Stimulated activated CD4-positive, alpha-beta T cell treated with anti-CD3 and anti-CD28 coated beads, Interleukin-4, amount 100 ng/mL, for 4 hours (primary cell): ENCODE results near the gene ANKRD11.
A peak's percentile ranks its signal among the peaks of the same experiment; 100 is the strongest.
"Not testable (repeated sequence)": the region's sequence is repeated elsewhere in the genome, so short reads cannot be mapped to it uniquely, and the experiment has no call there.

ENCODE experiments used
- DNase-seq, 2 experiments: peaks; one replicate each; pipeline ENCODE4 v3.0.0-alpha.2; 2020

ANKRD11 gene

DNA sequence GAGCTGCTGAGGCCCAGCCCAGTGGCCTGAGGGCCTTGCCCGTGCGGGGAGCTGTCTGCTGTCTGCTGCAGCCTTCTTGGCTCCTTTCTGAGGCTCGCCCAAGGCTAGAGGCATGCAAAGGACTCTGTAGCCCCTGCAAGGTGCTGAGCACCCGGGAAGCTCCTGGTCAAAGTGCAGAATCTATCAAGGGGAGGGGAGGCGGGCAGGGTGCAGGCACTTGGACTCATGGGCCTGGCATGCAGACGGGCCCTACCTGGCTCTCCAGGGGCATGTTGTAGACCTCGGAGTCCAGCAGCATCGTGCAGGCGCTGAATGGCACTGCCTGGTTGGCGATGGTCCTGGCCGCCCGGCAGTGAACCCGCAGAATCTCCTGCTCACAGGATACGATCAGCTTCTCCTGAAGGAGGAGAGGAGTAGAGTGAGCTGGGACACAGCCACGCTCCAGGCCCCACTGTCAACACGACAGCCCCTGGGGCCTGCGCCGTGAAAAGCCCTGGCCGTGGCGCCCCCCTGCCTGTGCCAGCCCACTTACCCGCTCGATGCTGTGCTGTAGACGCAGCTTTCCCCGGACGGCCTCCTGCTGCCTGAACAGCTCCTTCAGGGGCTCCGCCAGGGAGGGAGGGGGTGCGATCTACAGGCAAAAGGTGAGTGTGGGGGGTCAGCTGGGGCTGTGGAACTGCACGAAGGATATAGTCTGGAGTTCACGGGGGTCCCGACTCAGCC, 215.6 kb downstream of the ANKRD11 start:
- no peak for DNase-seq

DNA sequence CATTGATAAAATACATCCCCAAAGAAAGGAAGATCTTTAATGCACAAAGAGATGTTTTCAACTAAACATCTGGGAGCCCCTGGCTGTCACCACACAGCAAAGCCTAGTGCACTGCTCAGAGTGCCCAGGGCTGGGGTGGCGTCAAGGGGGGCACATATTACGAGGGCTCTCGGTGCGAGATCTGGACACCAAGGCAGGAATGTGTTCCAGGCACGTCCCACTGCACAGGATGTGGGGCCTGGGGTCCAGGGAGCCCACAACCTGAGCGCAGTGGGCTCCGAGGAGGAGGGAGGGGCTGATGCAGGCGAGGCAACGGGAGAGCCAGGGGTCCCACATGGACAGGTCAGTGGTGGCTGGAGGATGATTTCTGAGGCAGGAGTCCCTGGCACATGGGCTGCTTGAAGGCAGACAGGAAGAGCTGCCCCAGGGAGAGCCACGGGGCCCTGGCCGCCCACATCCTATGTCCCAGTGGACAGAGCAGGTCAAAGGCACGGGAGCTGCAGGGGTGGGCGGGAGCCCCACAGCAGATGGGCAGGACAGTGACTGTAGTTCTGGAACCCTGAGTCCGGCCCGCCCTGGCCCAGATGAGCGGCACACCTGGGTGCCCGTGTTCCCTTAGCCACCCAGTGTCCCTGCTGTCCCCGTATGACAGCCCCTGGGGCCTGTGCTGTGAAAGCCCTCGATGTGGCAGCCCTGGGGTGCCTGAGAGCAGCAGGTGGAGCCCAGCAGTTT, 216.5 kb downstream of the ANKRD11 start:
- DNase-seq = no peak

DNA sequence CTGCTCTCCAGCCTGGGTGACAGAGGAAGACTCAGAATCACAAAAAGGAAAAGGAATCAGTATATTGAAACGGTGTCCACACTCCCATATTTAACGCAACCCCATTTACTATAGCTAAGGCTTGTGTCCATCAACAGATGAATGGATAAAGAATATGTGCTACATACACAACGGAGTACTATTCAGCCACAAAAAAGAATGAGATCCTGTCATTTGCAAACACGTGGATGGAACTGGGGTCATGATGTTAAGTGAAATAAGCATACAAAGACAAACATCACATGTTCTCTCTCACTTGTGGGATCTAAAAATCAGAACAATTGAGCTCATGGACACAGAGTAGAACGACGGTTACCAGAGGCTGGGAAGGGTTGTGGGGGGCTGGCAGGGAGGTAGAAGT, 217.7 kb downstream of the ANKRD11 start:
- no peak for DNase-seq

DNA sequence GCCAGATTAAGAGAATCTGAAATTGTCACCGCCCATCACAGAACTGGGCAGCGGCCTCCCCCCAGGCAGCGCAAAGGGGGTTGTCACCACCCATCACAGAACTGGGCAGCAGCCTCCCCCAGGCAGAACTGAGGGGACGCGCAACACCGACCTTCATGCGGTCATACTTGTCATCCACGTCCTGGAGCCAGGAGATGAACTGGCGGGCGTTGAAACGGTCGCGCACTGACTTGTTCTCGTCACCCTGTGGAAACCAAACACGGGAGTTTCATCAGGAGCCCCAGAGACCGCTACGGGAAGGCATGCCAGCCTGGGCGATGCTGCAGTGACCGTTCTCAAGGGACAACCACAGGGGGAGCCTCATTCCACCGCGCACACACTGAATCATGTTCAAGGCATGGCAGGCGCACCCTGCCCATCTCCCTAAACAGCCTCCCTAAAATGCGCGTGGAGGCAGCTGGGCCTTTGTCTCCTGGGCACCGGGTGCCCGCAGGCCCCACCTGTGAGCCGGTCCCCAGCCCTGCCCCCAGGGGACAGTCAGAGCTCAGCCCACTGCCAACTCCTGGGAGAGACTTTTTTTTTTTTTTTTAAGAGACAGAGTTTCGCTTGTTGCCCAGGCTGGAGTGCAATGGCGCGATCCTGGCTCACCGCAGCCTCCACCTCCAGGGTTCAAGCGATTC, 219.6 kb downstream of the ANKRD11 start:
- no peak for DNase-seq

DNA sequence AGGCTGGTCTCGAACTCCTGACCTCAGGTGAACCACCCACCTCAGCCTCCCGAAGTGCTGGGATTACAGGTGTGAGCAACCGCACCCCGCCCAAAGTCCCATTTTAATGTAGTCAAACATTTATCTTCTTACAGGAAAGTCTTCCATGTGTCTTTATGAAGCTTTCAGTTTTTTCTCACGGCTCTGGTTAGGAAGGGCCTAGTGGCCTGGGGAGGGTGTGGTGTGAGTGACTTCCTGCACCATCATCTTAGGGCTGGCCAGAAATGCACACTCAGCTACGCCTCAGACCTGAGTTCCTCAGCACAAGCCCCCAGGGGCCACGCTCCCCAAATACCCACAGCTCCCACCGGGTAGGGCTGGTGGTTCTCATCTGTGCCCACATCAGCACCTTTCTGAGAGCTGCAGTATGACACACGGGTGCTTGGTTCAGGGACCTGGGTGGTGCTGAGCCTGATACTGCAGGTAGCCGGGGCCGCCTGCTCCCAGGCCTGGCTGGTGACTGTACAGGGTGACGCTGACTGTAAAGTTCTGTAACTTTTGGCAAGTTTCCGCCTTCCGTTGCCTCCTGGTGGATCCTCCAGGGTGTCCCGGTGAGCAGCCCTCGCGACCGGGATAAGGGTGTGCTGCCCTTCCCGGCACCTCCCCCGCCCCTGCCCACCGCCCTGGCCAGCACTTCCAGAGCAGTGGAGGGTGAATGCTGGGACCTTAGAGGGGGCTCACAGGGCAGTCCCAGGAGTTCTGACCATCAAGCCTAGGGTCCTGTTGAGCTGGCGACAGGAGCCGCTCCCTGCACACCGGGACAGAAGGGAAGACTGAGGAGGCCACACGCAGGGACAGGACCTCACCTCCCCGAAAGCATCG, 220.3 kb downstream of the ANKRD11 start:
- no peak for DNase-seq

DNA sequence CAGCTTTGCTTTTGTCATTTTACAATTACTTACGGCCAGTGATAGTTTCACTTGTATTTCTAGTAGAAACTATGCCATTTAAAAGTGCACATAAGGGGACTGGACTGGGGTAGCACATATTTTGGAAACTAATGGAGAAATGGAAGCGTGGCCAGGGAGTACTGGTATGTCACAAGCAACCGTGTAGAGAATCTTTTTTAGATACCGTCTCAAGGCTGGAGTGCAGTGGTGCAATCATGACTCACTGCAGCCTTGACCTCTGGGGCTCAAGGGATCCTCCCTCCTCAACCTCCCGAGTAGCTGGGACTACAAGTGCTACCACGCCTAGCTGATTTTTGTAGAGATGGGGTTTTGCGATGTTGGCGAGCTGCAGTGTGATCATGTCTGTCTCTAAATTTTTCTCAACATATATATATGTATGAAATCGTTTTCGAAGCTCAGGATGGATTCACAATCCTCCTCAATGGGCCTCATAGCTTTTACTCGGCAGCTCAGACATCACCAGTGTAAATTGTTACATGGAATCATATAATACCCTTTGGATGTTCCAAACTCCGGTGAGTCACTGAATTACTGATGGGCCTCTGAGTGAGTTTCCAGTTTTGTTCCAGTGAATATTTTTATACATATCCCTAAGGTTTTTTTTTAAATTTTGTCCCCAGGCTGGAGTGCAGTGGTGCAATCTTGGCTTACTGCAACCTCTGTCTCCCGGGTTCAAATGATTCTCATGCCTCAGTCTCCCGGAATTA, 221.2 kb downstream of the ANKRD11 start:
- no peak for DNase-seq

DNA sequence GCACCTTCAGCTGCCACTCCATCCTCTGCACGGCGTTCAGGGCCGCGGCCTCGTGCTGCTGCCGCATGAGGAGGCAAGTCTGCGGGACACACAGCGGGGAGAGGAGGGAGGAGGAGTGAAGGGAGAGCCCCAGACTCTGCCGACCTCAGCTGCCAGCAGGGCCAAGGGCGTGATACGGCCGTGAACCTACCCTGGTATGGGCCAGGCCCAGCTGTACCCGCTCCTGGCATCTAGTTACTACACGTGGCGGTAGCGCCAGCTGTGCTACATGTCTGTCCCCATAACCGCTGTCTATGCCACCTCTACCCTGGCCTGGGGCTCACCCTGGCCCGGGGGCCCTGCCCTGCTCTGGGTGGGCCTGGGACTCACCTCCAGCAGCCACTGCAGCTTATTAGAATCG, 221.8 kb downstream of the ANKRD11 start:
- no peak for DNase-seq

DNA sequence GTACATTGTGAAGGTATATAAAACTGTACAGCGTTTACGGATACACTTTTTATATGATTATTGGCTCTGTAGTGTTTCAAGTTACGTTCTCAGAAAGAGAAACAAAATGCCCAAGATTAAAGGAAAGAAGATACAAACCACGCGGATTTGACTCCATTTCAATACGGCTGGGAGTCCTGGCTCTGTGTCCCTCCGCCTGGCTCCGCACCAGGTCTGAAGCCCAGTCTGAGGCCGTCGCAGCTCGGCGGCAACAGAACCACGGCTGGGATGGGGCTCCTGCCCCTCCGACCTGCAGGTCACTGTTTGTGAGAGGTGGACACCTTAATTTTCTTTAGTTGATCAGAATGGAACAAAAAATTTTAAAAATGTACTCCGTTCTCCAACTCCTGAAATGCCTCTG, 222.6 kb downstream of the ANKRD11 start:
- DNase-seq = not testable (repeated sequence)

DNA sequence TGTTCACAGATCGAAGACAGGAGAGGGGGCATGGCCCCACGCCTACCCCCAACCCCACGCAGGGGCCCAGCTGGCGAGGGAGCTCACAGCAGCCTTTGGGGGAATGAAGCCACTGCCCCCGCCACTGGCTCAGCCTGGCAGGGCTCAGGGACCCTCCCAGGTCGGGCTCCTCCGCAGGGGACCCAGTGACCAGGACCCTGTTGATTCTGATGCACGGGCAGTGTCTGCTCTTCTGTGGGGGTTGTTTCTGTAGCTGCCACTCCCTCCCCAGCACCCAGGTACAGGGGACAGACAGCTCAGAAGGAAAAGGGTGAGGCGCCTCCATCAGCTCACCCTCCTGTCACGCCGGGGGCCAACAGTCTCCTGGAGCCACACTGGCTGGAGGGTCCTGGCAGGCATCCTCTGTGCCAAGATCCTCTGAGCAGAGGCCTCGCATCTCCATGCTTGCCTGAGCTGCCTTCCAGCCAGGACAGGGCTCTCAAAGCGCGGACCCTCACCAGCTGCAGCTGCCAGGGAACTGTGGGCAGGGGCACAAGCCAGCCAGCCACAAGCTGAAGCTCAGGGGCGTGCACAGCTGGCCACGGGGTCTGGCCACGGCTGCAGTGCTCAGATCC, 223.7 kb downstream of the ANKRD11 start:
- DNase-seq = no peak

DNA sequence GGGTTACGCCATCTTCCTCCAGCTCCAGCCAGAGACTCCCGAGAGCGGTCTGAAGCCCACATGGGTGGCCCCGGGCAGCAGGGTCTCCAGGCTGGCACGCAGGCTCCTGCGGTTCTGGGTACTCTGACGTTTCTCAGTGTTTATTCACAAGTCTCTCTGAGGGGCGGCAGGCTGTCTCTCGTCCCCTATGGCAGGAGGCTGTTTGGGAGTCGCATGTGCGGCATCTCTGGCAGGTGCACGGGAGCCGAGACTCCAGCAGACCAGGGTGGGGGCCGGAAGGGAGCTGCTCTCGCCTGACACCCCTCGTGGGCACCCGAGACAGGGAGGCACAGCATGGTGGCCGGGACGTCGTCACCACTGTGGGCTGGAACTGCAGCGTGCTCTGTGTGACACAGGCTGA, 224.7 kb downstream of the ANKRD11 start:
- no peak for DNase-seq

DNA sequence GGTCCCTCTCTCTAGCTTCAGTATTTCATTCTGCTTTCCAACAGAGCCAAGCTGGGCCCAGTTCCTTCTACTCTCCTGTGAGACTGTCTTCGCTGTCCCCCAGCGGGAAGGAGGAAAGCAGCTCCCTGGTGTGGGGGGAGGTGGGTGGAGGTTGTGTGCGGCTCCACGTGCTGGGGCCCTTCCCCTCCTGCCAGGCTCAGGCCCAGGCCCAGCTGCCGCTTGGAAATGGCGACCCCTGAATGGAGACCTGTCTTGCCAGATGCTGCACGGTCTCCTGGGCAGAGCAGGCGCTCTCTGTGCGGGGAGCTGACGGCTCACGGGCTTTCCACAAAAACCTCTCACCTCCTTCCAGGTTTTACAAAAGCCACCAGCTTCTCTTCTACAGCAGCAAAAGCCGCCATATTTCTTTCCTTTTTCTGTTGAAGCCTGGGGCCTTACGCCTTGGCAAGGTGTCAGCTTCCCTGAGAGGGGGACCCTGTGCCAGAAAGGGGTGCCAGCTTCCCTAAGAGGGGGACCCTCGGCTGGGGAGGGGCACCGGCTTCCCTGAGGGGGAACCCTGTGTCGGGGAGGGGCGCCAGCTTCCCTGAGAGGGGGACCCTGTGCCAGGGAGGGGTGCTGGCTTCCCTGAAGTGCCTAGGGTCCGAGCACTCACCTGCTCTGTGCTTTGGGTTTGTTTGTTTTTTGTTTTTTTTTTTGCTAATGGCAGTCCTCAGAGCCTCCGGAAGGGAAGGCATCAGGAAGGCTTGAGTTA, 225.4 kb downstream of the ANKRD11 start:
- DNase-seq = no peak

DNA sequence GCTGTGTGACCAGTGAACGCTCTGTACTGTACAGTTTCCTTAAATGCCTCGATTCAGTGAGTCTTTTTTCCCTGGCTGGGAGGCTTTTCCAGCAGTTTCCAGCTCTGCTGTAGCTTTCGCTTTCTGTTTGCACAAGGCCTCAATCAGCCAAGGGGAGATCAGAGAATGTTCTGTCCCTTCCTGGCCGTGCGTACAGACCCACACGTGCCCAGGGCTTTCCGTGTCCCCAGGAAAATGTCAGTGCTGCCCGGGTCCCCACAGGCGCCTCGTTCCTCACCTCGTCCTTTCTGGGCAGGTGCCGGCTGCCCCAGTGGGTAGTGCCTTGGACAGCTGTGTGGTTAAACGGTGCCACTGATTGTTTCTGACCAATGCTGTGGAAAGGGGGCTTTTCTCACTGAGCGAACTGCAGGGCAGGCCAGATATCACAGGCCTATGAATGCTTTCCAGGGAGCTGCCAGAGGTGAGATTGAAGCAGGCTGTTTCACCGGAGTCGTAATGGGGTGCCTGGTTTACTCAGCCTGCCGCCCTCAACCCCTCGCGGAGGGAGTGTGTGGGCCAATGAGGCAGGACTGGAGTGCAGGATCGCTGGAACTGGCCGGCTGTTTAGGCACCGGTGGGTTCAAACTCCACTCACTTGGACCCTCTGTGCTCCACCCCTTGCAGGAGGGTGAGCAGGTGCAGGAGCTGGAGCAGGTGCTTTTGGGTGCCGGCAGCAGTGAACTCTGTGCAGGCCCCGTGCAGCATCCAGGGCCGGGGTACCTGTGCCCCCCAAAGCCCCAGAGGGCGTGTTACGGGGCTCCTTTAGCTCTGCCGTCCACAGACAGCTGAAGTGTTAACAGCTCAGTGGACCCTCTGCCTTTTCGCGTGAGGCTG, 228.4 kb downstream of the ANKRD11 start:
- no peak for DNase-seq

DNA sequence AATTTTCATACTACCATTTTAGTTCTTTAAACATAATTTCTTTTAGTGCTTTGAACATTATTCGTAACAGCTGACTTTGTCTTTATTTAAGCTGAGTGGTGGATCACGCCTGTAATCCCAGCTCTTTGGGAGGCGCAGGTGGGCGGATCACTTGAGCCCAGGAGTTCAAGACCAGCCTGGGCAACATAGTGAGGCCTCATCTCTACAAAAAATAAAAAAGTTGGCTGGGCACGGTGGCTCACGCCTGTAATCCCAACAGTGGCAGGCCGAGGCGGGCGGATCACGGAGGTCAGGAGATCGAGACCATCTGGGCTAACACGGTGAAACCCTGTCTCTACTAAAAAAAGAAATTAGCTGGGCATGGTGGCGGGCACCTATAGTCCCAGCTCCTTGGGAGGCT, 230.5 kb downstream of the ANKRD11 start:
- not testable (repeated sequence) for DNase-seq

DNA sequence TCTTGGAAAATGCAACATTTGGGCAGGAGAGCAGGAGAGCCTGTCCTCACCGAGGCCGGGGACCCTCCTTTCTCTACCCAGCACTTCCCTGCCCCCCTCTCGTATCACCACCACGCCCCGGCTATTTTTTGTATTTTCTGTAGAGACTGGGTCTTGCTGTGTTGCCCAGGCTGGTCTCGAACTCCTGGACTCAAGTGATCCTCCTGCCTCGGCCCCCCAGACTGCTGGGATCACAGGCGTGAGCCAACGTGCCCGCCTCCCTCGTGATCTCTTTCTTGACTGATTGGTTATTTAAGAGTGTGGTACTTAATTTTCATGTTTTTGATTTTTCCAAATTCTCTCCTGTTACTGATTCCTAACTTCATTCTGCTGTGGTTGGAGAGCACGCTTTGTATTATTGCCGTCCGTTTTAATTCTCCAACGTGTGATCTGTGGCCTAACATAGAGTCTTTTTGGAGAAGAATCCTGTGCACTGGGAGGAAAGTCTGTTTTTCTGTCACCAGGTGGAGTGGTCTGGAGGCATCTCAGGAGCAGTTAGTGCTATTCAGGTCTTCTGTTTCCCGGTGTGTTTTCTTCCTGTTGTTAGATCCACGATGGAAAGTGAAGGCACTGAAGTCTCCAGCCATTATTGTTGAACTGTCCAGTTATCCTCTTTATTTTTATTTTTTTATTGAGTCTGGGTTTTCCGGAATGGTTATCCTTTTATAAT, 232.4 kb downstream of the ANKRD11 start:
- DNase-seq = no peak

DNA sequence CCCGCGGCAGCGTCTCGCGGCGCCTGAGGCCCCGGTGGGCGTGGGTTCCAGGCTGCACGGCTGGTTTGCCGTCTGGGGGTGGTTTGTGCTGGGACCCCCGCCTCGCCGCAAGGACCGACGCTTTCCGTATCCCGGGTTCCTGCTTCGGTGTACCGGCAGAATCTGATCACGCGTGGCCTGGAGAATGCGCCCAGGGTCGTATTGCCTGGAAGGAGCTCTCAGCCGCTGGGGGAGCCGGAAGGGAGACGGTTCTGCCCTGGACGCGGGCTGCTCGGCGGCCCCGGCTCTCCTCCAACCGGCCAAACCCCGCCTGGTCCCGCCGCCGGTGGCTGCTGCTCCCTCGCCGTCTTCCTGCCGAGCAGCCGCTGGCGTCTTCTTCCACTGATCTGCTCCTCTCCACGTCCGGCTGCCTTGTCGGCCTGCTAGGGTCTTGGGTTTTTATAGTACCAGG, 233.1 kb downstream of the ANKRD11 start:
- DNase-seq = no peak

DNA sequence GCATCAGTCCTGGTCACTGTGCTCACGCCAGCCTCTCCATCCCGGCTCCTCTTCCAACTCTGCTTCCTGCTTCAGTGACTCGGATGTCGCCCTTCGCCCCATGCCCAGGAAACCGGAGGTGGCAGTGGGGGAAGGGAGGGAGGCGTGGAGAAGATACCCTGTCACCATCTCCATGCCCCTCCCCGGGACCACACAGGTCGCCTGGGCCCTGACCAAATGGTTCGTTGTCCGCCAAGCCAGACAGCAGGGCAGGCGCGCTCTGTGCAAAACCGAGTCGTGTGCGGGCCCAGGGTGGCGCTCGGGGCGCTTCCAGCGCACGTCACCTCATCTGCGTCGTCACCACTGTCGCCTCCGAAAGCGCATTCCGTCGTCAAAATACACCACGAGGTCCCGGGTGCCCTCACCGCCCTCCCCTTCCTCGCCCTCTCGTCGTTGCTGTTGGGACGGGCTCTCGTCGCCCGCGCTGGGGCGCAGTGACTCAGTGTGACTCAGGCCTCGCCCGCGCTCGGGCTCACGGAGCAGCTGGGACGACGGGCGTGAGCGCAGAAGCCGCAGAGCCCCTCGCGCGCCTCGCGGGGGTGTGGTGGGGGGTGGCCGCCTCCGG, 233.6 kb downstream of the ANKRD11 start:
- DNase-seq = peak; percentile 77 to 92

DNA sequence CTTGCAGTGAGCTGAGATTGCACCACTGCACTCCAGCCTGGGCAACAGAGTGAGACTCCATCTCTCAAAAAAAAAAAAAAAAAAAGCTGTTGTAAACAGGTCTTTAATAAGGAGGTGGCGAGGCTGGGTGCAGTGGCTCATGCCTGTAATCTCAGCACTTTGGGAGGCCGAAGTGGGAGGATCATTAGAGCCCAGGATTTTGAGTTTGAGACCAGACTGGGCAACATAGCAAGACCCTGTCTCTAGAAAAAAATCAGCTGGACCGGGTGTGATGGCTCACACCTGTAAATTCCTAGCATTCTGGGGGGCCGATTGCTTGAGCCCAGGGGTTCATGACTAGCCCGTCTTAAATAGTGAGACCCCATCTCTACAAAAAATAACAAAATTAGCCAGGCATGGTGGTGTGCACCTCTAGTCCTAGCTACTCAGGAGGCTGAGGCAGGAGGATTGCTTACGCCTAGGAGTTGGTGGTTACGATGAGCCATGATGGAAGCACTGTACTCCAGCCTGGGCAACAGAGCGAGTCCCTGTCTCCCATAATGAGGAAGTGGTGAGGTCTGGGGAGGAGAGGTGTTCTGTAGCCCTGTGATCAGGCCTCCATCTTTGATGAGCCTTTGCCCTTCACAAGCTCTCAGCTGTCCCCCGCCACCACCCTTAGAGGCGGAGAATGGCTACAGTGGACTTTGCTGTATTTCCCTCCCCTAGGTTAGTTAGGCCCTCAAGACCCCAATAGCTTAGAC, 236.6 kb downstream of the ANKRD11 start:
- DNase-seq = no peak
